Ecto neural progenitor cell (in vitro differentiated cells): ENCODE data around the gene SYNPO.

Experiments used
- DNase-seq: peaks from one replicate; pipeline ENCODE4 v3.0.0-alpha.2; 2018; ENCODE audit warnings: low spot score

The SYNPO gene

DNA sequence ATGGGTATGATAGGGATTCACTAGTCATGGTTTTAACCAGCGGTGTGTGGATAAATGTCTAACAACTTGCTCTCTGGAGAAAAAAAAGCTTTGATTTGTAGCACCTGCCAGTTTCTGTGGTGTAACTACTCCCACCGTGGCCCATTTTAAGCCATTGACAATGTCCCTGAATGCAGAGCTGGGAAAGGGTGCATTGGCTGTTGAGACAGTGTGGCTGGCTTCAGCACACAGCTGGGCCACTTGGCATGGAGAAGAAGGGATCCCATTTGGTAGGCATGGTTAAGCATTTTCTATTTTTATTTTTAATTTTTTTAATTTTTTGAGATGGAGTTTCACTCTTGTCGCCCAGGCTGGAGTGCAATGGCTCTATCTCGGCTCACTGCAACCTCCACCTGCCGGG lies 31.5 kb upstream of the SYNPO start:
- DNase-seq = no peak

DNA sequence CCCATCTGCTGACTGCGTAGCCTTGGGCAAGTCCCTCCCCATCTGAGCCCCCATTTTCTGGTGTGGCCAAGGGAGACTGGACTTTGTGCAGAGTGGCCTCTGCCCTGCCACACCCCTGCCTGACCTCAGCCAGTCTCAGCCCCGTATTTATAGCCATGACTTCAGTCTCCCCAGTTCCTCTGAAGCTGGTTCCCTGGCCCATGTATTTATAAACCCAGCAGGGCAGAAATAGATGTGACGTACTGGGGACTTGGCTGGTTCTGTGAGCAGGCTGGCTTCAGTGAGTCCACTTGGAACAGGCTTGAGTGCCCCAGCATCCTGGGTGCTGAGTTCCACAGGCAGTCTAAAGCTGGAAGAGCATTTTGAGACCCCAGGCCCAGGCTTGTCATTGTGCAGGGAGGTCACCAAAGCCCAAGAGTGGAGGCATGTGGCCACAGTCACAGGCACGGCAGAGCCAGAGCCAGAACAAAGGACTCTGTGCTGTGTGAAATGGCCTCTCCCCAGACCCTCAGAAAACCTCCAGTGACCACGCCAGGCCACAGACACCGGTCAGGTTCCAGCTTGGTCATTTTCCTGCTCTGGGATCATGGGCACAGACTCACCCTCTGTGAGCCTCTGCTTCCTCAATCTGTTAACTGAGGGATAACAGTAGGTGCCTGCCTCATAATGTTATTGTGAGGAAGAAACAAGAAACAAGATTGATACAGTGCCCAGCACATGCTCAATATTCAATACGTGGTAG lies 30.4 kb upstream of the SYNPO start:
- DNase-seq = no peak

DNA sequence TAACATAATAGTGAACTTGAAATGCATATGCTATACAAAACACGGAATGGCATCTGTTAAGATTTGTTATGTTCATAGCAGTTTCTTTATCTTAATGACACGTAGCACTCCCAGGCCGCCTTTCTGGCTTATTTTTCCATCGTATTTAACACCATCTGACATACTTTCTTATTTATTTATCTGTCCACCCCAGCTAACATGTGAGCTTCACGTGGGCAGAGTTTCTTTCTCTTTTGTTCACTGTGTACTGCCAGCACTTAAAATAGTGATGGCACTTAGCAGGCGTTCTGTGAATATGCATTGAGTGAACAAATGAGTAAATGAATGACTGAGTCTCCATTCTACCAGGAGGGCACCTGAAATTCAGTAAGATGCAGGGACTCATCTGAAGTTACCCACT lies 29.4 kb upstream of the SYNPO start:
- DNase-seq = no peak

DNA sequence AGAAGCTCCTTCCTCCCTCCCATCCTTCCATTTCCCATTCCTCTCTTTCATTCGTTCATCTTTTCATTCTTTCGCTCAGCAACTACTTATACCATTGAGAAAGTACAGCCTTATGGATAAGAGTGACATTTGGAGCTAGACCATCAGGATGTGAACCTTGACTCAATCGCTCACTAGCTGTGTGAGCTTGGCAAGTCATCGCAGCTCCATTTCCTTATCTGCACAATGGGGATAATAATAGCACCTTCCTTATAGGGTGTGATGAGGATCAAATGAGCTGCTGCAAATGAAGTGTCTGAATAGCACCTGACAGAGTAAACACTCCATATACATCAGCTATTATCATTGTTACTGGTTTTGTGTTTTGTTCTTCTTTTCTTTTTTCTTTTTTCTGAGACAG lies 28.1 kb upstream of the SYNPO start:
- no peak for DNase-seq

DNA sequence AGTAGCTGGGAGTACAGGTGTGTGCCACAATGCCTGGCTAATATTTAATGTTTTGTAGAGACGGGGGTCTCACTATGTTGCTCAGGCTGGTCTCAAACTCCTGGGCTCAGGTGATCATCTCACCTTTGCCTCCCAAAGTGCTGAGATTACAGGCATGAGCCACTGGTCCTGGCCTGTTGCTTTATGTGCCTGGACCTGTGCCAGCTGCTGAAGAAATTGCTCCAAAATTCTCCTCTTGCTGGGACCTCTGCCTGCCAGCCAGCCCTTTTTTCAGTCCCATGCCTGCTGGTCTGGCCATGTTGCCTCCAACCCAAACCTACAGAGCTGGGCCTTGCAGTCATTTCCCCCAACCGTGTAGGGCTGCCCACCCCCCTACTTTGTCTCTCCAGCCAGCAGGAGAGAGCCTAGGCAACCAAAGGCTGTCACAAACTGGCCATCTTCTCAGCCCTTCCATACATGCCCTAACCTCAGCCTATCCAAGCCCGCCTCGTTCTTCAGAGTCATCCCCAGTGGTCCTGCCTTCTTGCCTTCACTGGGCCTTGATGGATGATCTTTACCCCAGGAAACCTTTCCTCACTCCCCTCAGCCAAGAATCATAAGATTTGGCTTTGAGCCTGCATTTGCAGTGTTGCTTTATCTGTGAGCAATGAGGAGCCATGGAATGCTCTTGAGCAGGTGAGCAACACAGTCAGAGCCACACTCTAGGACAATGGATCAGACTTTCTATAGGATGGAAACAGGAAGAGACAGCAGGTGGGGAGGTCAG lies 27.4 kb upstream of the SYNPO start:
- no peak for DNase-seq

DNA sequence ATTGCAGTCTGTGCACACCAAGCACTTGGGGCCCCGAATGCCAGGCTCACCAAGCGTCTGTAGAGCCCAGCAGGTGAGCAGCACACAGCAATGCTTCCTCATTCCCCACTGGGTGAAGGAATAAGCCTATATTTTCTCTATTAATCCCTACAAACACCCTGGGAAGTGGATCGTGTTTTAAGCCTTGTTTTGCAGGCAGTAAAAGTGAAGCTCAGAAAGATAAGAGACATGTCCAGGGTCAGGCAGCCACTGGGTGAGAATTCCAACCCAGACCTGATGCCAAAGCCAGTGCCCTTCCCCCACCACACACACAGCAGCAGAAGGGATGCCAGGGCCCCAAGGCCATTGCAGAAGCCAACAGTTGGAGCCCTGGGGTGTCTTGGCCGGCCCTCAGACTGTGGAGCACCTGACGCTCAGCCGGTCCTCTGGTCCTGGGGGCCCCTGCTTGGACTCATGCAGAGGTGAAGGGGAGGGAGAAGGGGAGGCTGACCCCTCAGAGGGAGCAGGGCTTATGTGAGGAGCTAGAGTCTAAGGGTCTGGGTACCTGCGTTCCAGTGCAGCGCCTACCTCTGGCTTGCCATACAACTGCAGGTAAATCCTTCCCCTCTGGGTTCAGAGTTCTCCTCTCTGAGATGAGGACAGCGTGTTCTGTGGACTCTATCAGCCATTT lies 26.3 kb upstream of the SYNPO start:
- no peak for DNase-seq

DNA sequence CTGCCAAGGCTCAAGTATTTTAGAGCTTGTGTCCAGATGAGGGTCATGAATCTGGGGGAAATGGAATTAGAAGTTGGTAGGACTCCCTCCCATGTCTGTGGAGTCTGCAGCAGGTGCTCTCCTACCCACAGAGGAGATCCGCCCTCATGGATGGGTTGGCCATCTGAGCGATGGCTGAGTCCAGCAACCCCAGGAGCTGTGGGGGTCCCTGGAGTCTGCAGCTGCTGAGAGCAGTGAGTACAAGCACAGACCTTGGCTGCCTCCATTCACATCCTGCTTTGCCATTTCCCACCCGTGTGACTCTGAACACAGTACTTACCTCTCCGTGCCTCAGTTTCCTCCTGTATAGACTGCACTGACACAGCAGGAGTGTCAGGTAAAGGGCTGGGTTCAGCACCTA lies 25.8 kb upstream of the SYNPO start:
- no peak for DNase-seq

DNA sequence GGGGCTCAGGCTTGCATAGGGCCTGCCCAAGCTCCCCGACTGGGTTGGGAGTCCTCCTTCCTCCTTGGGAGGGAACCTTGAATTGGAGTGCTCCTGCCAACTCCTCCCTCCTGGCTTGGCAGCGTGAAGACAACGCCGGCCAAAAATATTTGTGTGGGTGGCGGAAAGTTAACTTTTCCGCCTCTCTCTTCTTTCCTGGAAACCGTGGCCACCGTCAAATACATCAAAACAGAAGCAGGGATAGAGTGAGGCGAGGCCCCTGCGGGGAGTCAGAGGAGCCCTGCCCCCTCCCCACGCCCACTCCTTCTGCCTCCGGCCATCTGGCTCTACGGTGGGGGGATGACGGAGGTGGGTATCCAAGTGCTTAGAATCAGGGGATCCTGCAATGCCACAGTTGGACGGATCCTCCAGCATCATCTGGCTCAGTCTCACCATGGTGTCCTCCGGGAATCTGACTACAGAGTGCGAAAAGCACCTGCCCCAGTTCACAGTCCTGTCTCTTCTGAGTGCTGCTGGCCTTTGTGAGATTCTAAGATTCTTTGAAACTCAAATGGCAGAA lies 25.2 kb upstream of the SYNPO start:
- DNase-seq = no peak

DNA sequence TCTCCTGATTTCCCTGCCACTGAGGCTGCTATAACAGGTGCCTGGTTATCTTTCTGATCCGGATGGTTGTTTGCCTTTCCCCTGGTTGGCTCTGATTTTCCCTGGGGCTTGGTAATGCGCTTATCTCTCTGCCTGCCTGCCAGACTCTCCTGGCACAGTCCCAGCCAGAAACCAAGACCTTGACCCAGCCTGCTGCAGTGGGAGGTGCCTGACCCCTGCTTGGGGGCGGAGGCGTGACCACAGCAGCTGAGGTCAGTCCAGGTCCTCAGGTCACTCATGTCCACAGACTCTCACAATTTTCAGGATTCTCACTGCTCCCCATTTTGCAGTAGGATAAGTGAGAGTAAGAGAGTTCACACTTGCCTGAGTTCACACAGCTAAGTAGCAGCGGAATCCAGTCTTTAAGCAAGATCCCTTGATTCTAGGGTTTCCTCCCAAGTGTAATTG lies 24.4 kb upstream of the SYNPO start:
- DNase-seq = no peak

DNA sequence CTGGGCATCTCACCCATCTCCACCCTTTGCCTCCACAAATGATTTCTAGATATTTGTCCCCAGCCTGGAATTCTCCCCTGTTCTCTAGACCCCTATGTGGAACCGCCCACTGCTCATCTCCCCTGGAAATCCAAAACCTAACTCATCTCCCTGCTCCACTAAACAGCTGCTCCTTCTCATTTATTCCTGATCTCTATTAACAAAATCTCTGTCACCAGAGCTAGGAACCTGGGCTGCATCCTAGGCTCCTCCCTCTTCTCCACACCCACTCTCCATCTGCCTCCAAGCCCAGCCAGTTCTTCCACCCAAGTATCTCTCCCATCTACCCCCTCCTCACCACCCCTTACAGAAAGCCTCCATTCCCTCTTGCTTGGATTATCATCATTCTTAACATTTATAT lies 24.0 kb upstream of the SYNPO start:
- no peak for DNase-seq

DNA sequence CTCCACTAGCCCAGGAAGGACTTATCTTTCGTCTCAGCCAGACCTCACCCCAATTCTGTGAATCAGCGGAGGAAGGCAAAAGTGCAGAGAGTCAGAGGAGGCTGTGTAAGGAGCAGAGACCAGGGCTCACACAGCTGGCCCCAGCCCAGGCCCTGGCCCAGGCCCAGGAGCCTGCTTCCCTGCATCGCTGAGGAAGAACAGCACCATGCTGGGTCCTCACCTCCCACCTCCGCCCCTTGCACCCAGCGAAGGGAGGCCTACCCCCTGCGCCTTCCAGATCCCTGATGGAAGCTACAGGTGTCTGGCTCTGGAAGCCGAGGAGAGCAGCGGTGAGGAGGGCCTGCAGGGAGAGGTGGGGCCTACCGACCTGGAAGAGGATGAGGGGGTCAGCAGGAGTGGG lies 22.3 kb upstream of the SYNPO start:
- DNase-seq = no peak

DNA sequence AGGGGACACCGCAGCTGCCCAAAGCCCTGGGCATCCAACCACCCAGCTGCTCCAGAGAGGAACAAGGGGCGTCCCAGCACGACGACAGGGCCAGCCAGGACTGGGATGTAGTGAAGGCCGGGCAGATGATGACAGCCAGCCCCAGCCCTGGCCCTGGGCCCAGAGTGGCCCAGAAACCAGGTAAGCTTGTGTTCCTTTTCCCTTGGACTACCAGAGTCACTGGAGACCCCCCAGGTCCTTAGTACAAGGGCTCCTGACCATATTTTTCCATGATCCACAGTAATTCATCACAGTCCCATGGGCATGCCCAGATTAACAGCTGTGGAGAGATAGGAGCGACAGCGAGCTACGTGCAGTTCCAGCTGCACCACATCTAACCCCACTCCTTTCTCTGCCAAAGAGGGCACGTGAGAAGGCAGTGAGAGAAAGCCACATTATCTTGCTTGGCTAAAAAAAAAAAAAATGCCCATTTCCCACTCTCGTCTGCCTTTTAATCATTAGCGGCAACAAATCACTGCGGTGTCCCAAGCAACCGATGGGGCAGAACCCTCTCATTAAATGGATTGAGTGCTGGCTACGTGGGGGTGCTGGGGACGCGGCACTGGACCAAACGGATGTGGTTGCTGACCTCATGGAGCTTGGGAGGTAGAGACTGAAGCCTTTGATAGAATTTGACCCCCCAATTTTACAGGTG lies 21.7 kb upstream of the SYNPO start:
- no peak for DNase-seq

DNA sequence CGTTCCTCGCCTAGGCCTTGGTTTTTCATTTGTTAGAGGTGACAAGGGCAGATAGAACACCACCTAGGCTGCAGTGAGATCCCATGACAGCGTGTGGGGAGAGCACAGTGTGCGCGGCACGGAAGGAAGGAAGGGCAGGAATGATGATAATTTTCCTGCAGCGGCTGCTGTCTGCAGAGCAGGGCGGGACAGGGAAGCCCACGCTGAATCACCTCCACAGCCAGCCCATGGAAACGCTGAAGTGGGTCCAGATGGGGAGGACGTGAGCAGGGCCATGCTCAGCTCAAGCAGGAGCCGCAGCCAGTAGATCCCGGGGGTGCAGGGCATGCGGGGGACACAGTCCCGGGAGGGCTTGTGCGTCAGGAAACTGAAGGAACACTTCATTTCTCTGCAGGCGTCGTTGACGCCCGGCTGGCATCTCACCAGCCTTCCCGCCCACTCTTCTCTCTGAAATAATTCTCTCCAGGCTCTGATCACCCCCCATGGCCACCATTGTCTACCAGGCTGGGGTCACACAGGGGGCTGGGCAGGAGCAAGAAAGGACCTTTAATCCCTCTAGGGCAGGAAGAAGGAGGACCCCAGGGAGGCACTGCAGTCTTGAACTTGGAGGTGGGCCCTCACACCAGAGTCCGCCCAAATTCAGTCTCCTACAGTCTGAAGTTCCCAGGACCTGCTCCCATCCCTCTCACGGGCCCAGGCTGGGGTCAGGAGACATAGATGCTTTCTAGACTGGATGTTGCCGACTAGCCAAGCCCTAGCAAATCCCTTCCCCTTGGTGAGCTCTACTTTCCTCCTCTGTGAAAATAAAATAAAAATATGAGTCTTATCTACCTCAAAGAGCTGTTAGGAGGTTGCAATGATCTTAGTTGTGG lies 20.9 kb upstream of the SYNPO start:
- no peak for DNase-seq

DNA sequence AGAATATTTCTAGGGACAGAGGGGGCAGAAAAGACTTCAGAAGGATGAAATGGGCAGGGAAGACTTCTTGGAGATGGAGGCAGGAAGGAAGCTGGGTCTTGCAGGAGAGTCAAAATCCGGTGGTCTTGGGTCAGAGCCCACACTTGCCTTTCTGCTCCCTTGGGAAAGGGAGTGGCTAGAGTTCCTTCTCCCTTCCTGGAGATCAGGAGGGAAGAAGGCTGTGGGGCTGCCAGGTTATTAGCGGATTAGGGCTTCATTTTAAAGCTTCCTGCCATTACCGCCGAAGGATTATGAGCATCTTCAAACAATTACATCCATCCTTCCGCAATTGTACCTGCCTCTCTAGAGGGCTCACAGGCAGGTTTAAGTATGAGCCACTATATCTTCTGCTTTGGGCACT lies 19.2 kb upstream of the SYNPO start:
- no peak for DNase-seq

DNA sequence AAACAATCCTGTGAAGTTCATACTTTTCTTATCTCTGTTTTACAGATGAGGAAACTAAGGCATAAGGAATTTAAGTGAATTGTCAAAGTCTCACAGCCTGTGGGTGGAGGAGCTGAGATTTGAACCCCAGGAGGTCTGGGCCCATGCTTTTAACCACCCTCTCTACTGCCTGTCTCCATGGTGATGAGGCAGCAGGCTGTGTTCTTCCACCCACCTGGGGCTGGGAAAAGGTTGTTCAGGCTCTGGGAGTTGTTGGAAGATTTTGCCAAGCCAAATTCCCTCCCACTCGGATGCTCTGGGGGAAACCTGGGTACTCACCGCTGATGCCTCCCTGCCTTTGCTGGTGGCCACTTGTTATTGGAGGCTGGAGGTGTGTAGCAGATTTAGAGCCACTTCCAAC lies 18.3 kb upstream of the SYNPO start:
- DNase-seq = no peak

DNA sequence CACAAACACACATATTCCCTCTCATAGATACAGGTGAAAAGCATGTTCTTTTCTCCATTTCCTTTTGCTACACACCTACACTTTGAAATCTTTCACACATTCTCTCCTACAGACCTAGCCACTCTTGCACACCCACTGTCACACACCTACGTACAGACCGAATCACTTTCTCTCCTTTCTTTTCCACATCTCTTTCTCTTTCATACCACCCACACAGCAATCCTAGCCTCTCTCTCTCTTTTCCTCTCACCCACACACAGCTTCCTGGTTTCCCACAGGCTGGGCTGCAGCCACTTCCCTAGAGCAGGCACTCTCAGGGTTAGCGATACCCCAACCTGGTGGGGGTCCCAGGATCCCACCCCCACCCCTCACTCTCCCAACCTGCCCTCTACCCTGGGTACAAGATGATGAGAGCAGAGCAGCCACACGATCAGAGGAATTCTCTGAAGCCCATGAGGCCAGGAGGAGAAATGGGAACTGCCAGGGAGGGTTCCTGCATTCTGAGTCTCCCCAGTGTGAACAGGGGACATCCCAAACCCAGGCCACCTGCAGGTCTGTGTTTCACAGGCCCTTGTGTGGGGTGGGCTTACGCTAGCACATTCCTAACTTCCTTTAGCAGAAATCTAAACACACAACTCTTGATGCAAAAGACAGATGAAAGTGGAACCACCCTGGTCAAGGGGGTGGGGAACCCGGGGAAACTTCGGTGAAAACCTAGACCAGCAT lies 17.1 kb upstream of the SYNPO start:
- no peak for DNase-seq

DNA sequence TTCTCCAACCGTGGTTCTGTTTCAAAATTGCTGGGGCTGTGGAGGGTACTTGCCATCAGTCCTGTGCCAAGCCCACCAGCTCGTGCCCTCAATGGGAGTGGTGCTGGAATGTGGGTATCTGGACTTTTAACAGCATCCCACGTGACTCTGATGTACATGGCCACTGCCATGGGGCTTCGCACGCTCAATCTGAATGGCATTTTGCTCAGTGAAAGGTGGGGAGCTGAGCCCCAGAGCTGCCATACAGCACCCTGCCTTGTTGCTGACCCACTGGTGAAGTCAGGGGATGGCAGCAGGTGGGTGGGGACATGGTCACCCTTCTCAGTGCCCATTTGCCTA lies 16.6 kb upstream of the SYNPO start:
- DNase-seq = no peak

DNA sequence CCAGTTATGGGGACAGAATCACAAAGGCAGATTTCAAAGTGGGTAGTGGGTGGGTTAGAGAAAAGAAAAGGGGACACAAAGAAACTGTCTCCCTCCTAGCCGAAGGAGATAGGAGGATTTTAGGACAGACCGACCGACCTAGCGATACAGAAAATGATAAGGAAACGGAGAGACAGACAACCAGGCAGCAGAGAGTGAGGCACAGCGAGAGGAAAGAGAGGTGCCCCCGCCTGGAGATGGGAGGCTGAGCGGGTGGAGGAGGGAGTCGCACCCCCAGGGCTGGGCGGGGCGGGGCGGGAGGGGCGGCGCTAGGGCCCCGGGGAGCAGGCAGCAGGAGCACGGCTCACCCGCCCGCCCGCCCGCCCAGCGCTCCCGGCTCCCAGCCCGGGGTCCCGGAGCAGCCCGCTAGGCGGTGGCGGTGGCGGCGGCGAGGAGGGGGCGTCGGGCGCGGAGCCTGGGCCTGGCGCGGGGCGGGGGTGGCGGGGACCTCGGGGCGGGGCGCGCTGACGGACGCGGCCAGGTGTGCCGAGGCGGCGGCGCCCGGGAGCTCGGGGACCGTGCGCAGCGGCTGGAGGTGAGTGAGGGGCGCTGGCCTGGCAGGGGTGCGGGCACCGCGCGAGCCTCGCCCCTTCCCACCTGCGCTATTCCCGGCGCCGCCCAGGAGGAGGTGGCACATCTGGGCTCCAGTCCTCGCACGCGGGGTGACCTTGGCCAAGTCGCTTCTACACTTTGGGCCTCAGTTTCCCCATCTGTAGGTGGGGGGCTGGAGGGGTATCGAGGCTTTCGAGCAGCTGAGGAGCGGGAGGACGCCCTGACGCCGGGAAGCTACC lies 15.9 kb upstream of the SYNPO start:
- DNase-seq = peak; percentile 72

DNA sequence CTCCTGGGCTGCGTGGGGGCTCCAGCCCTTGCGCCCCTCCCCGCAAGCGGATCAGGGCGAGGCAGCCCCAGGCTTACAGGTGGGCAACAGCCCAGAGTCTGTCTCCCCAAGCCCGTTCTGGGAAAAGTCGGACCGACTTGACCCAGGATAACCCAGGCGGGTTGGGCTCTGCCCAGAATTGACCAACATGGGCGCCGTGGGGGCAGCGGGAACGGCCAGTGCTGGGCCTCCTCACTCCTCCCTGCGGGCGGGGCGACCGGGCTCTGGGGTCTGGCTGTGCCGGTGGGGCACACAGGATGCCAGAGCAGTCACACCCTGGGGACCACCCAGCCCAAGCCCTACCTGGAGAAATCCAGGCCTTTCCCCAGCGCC lies 15.3 kb upstream of the SYNPO start:
- DNase-seq = no peak
